GM15510 (cell line): ENCODE data around the gene RNF144A.

Experiments
- POLR2A ChIP-seq: IDR thresholded peaks from 3 replicates; pipeline ENCODE4 v1.6.1; 2011; ENCODE audit warnings: borderline replicate concordance; ENCODE audit not compliant: insufficient read length; ENCODE audit errors: extremely low read depth

RNF144A gene

DNA sequence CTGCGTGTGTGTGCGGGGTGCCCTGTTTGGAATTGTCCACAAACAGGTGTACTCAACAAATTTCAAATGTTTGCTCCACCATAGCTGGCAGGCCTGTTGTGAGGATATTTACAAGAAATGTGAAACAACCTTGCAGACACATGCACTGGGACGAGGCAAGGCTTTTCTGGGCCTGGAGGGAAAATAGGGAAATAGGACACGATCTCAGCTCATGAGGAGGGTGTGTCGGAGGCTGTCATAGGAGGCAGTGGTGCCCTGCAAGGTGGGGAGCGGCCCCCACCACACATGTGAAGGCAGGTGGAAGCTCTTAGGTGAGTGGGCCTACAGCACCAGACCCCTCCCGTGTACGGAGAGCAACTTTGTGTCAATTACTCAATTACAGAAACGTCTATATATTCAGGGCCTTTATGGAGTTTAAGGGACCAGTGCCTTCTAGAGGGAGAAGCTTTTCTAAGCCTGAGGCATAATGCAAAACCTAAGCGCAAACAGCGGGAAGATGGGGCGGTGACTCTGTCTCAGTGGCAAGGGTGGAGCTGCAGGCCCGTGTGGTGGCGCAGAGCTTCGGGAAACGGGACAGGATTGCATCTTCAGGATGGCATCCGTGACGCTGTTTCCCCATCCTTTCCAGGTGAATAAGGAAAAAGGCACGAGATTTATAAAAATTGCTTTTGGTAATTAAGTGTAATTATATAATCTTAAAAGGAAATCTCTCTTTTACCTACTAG is 48.0 kb downstream of the RNF144A start:
- TF ChIP-seq POLR2A = no peak

DNA sequence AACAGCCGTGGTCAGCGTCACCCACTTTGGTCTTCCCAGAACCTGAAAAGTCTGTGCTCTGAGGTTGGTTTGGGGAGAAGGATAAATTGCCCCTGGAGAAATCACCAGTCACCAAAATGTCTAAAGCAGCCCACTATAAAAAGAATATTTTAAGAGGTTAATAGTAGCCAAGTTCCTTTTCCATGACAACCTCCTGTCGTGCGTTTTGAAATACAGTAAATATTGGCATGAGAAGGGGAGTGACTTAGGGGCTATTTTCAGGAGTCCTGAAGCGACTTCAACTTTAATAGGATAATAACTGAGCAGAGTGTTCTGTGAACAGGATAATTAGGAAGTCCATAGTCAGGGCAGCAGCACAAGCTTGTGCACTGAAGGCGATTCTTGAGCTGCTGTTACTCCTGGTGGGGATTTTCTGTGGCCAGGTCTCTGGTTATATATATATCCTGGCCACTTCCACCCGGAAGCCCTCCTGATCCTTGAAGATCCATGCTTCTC is 49.3 kb downstream of the RNF144A start:
- TF ChIP-seq POLR2A = no peak

DNA sequence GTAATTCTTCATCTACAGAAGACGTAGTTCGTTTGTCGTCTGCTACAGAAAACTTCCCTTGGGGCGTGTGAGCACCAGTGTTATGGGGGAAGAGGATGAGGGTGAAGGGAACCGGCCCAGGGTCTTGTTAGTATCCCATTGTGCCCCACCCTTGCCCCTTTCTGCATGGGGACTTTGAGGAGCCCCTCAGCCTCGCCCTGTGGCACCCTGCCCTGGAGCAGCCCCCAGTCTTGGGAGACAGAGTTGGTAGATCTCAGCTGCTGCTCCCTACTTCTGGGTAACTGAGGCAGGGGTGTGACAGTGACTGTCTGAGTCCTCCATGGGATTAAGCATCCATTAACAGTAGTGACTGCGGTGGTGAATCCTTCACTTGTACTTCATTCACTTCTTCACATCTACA is 50.1 kb downstream of the RNF144A start:
- TF ChIP-seq POLR2A = no peak

DNA sequence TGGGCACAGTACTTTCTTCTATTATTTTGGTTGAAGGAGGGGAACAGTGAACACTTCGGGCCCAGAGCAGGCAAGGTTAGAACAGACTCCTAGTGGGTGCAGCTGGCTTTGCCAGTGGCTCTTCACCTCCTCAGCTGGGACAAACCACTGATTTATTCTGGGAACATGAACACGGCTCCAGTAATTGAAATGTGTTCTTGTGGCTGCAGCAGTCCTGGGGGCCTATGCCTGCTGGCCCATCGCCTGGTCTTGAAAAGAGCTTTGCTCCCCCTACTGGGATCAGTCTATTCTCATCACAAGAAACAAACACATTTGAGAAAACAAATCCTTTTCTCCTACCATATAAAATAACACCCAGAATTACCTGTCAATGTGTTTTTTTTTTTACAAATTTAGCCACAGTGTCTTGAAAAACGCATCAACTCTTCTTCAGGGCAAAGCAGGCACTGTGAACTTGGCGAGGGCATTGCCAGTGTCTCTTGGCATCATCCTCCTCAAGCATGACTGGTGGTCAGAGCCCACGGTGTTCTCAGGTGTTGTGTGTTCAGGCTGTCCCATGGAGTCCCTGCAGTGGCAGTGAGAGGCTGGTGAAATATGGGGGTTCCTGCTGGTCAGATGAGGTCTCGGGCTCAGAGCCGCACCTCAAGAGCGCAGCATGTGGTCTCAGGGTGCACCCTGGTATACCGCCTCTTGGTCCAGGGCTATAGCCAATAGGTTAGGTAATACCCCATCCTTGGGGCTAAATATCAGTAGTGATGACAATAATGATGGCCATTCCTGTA is 51.3 kb downstream of the RNF144A start:
- TF ChIP-seq POLR2A = no peak

DNA sequence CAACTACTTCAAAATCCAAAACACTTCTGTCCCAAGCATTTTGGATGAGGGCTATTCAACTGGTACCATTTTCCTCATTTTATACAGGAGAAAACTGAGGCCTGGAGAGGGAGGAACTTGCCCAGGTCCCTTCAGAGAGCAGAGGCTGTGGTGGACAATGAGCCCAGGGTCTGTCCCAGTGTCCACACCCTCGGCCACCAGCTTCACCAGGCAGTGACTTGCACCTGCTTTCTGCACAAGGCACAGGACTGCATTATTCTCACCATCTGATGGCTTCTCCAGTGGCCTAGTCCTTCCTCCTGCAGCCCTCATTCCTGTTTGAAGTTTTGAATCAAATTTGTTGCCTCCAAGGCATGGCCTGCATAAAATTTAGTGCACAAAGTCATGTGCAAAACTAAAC is 53.3 kb downstream of the RNF144A start:
- no peak for TF ChIP-seq POLR2A

DNA sequence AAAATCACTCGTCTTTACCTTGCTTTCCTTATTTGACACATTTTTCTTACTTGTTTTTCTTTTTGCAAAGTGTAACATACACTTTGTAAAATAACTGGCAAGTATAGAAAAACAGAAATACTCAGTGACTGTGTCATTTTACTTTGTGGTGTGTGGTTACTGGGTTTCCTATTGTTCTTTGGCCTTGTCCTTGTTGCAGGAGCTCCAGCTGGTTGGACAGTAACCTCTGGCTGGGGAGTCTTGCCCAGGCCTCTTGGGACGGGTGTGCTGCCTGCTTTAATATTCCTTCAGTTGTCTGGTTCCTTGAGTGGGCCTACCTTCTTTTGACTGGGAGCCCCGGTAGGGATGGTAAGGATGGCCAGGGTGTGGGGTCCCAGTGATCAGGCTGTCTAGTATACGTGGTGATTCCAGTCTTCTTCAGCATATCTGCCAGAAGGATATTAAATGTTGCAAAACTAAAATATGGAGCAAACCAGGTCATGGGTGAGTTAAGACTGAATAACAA is 53.8 kb downstream of the RNF144A start:
- TF ChIP-seq POLR2A = no peak

DNA sequence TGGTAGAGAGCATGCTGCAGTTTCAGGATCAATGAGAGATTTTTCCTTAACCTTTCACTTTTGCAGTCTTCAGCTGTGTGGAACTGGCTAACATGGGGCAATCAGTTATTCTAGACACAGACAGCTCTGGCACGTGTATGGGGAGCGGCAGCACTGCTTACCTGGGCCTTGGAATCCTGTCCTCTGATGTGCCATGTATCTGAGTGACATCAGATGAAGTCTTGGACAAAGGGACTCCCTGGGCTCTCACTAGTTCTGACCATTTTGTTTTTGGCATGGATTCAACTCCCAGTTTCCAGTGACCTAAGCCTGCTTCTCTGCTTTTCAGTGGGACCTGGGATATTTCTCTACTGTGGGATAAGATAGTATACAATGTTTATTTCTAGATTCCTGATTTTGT is 54.3 kb downstream of the RNF144A start:
- TF ChIP-seq POLR2A = no peak

DNA sequence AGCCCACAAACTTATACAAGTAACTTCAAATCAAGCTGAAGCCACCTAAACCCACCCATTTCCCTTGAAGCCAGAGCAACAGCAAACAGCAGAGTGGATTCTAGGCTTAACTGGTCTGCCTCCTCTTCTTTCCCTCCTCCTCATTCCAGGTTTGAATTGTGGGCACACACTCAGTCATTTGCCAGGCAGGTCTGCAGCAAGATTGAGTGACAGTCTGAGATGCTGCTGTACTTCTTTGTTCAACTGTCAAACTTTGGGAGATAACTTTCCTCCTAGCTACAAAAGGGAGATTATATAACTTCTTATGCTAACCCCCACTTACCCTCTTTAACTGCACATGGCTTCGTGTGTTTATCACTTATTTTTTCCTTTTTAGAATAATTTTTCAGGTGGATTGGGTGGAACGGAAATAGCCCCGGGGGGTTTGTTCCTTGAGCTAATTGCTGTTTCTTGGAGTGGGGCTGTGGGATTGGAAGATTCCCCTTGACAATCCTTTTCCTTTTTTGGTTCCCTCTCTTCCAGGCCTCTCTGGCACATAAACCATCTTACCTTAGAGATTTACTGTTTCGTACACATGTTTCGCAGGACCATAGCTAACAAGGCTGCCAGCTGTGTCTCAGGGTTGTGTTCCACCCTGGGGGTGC is 55.0 kb downstream of the RNF144A start:
- no peak for TF ChIP-seq POLR2A

DNA sequence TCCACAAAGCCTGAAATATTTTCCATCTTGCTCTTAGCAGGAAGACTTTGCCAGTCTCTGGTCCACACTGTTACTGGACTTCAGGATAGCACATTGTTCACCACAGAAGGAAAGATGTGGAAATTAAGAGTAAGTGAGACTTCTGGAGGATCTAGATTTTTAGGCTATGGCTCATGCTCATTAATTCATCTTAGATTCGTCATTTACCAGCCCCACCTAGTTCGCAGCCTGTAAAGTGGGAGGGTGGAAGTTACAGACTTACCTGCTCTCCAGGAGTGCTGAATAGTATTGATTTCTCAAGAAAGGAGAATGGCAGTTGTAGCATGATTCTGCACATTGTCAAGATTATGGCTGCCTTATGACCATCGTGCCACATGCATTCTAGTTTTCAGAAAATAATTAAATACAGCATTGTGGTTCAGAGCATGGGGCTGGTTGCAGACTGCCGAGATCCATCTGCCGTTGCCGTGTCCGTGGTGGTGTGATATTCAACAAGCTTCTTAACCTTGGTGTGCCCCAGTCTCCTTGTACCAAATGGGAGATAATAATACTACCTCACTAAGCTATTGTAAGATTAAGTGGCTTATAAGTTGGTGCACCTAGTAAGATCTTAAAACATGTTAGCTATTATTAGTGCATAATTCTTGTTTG is 56.8 kb downstream of the RNF144A start:
- TF ChIP-seq POLR2A = no peak

DNA sequence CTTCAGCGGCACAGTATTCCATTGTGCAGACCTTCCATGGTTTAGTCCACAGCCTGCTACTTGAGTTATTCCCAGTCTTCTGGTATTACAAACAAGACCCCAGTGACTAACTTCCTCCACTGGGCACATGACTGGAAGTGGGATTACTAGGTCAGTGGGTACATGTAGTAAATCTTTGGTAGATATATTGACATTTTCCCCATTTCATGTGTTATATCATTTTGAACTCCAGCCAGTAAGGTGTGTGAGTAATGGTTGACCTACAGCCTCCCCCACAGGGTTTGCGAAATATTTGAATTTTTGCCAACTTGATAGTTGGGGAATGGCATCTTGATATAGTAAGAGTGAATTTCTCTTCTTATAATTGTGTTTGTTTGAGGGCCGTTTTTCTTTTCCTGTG is 58.8 kb downstream of the RNF144A start:
- TF ChIP-seq POLR2A = no peak

DNA sequence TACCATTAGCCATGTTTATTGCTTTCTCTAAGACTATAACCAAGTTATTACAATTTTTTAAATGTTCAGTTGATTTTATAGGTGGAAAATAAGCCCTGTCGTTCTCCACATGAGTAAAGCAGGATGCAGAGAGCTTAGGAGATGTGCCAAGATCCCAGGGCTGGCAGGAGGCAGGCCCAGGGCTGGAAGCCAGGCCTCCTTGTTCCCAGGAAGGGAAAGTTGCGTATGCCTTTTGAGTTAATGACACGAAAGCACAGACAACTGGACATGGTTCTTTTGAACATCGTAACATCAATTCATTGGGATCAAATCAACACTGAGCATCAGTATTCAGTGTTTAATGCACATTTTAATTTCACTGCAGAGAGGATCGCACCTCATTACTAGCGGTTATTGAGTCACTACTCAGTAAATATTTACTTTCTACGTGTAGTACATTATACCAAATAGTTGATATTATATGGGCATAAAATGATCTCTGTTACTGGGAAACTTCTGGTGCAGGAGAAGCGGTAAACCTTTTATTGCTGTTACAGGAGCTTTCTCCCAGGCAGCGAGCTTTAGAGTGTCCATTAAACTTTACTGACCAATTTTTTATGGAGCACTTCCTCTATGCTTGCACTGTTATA is 60.0 kb downstream of the RNF144A start:
- TF ChIP-seq POLR2A = no peak

DNA sequence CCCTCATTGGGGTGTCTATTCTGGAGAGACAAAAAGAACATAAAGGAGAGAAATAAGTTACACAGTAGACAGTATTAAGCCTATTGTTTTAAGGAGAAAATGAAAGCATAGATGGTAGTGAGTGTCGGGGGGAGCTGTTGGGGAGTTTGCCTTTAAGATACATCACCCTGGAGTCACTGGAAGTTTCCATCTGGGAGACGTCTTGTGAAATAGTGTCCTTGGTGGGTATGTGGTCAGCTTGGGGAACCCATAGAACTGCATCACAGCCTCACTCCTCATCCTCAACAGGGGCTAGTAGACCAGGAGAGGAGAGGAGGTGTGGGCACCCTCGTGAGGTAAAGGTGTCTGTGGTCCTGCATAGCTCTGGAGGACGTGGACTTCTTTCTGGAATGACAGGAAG is 60.6 kb downstream of the RNF144A start:
- TF ChIP-seq POLR2A = no peak

DNA sequence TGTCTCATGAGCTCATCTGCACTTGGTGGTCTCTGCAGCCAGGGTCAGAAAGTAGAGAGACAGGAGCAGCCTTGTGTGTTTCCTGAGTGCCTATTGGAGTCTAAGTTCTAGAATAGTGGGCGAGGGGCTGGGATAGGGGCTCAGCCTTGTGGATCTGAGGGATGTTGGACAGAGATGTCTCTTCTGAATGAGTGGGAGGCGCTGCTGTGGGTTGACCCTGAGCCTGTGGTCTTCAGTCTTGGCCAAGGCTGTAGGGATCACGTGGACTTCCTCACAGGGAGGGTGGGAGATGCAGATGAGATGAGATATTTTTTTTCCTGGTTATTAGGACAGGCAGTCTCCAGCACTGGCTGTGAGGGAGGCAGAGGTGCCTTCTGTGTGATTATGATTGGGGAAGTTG is 61.8 kb downstream of the RNF144A start:
- no peak for TF ChIP-seq POLR2A

DNA sequence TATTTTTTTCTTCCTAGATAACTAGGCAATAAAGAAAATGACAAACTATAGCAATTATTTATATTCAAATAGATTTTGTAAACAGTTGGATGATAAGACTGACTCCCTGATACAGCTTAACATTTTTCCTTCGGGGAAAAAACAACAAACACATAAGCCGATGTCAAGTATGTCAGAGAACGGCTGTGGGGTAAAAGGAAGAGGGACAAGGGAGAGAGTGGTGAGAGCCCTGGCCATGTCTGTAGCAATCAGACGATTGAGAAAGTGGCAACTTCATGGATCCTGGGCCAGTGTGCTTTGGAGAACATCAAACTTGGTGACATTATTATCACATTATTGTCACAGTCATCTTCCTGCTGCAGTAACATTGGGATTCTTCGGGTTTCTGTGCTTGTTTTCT is 65.2 kb downstream of the RNF144A start:
- no peak for TF ChIP-seq POLR2A

DNA sequence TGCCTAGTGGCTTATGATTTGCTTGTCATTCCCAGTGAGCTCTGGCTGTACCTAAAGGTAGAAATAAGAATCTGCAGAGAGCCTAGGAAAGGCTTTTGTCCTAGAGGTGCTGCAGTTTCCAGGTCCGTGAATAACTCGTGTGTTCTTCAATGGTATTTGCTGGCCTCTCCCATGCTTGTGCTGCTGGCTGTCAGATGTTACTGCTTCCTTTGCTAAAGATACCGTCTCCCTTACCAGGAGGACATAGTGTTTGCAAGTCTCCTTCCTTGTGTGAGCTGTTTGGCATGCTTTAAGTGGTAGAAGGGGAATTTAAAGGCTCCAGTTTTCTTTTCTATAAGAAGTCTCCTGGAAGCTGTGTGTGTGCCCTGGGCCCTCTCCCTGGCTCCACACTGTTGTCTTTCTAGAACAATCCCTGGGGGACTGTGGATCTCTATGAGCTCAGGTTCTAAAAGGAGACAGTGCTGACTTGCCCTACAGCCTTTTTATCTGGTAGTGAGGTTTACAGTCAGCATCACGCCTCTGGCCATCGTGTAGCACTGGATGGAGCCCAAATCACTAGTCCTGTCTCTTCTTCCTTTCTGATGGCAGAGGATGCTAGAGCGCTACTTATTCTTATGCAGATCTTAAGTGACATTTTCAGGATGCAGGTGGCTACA is 65.8 kb downstream of the RNF144A start:
- TF ChIP-seq POLR2A = no peak
